GM12878 (cell line): Measurements from ENCODE around the gene ROPN1B. TPM values are rescaled to one million over a fixed set of nuclear protein-coding genes. Genes with fewer than 3 reads are reported as not detected.

Experiments used
- ATAC-seq: fragments of 200-7000 bp; cut with Tn5 transposase; 3 replicates; pipeline ENCODE4 v1.9.1; 2020; ENCODE audit warnings: mild to moderate bottlenecking, moderate library complexity
- BruUV-seq: library from RNA; stranded (reverse); fragments of 400-500 nt; replicated peaks from 2 replicates; lab custom pipeline; 2021; lab: Mats Ljungman, UMichigan
- CTCF ChIA-PET: fragments of 300-600 bp; sonication (Branson Sonifier 250); formaldehyde crosslinking; extraction: SDS; loops from one replicate; lab custom pipeline; 2021; ENCODE audit warnings: inconsistent platforms; lab: Yijun Ruan, JAX
- POLR2A ChIA-PET: fragments of 350-600 bp; formaldehyde crosslinking; extraction: SDS; loops from one replicate; lab custom pipeline; 2021; ENCODE audit warnings: inconsistent platforms; lab: Charles Lee
- RAD21 ChIA-PET: fragments of 300-600 bp; sonication (Branson Sonifier 250); formaldehyde crosslinking; loops from one replicate; lab custom pipeline; 2023; ENCODE audit warnings: antibody characterized with exemption; ENCODE audit not compliant: unreplicated experiment; lab: Charles Lee
- SMC1A ChIA-PET: fragments of 300-600 bp; sonication (Branson Sonifier 250); formaldehyde crosslinking; loops from one replicate; lab custom pipeline; 2023; ENCODE audit not compliant: unreplicated experiment, uncharacterized antibody; lab: Charles Lee
- DNase-seq: peaks from one replicate; pipeline ENCODE4 v3.0.0-alpha.2; 2011; ENCODE audit warnings: low read depth, low spot score
- FAIRE-seq: peaks from 3 replicates; lab custom pipeline; 2011; peaks lifted over from hg19 to GRCh38; lab: Jason Lieb, UNC
- H2AFZ ChIP-seq: 2 replicates; pipeline ENCODE4 v1.6.0; 2011; ENCODE audit warnings: low read depth, low read length, control low read depth; ENCODE audit not compliant: control insufficient read depth
- H3K27ac ChIP-seq: 2 replicates; pipeline ENCODE4 v1.5.1; 2011; ENCODE audit warnings: control low read depth; ENCODE audit not compliant: control insufficient read depth, insufficient read depth
- H3K27me3 ChIP-seq, 2 experiments: replicated peaks in 1 of 2; 2 replicates each; pipeline versions ENCODE4 v1.6.0 to v1.6.1; 2011; ENCODE audit warnings: low read length in 1 of 2; ENCODE audit not compliant: control insufficient read depth in 2 of 2, insufficient read depth in 2 of 2
- H3K36me3 ChIP-seq, 2 experiments: 2 replicates each; pipeline ENCODE4 v1.5.1; 2011; ENCODE audit warnings: low read length in 1 of 2; ENCODE audit not compliant: control insufficient read depth in 2 of 2, insufficient read depth in 2 of 2
- H3K4me1 ChIP-seq: 2 replicates; pipeline ENCODE4 v1.6.1; 2011; ENCODE audit warnings: mild to moderate bottlenecking, low read length, moderate library complexity, mixed read lengths; ENCODE audit not compliant: control insufficient read depth, insufficient read depth
- H3K4me2 ChIP-seq: 2 replicates; pipeline ENCODE4 v1.6.0; 2011; ENCODE audit warnings: control low read depth; ENCODE audit not compliant: control insufficient read depth, insufficient read depth
- H3K4me3 ChIP-seq: fragments of 200-600 bp; sonication (generic); 2 replicates; pipeline ENCODE4 v1.5.1; 2016
- H3K79me2 ChIP-seq: 2 replicates; pipeline ENCODE4 v1.6.0; 2011; ENCODE audit warnings: low read length; ENCODE audit not compliant: control insufficient read depth, insufficient read depth
- H3K9ac ChIP-seq: 2 replicates; pipeline ENCODE4 v1.8.0; 2011; ENCODE audit warnings: low read length, control low read depth, mixed read lengths; ENCODE audit not compliant: control insufficient read depth, insufficient read depth
- H3K9me3 ChIP-seq: replicated peaks from 3 replicates; pipeline ENCODE4 v1.5.1; 2011; ENCODE audit warnings: mild to moderate bottlenecking, low read length; ENCODE audit not compliant: control insufficient read depth, insufficient read depth
- H4K20me1 ChIP-seq: 2 replicates; pipeline ENCODE4 v1.6.0; 2011; ENCODE audit not compliant: control insufficient read depth, insufficient read depth
- BCL11A ChIP-seq: IDR thresholded peaks from 2 replicates; pipeline ENCODE4 v1.6.1; 2011; ENCODE audit warnings: low read depth, low read length
- CHD1 ChIP-seq: IDR thresholded peaks from 2 replicates; pipeline ENCODE4 v1.6.1; 2012; ENCODE audit warnings: low read depth, low read length, improper control_type of control experiment
- CHD4 ChIP-seq: fragments of 200-600 bp; sonication (generic); IDR thresholded peaks from 2 replicates; pipeline ENCODE4 v1.6.1; 2016; ENCODE audit warnings: mild to moderate bottlenecking
- FOXK2 ChIP-seq: fragments of 450-650 bp; IDR thresholded peaks from 2 replicates; pipeline ENCODE4 v1.6.1; 2017; ENCODE audit warnings: mild to moderate bottlenecking, moderate library complexity
- GABPA ChIP-seq: IDR thresholded peaks from 2 replicates; pipeline ENCODE4 v1.6.1; 2014; ENCODE audit warnings: antibody characterized with exemption, low read depth, mild to moderate bottlenecking, inconsistent platforms
- NFYA ChIP-seq: IDR thresholded peaks from 2 replicates; pipeline ENCODE4 v1.6.1; 2011; ENCODE audit warnings: low read depth, mild to moderate bottlenecking, low read length, improper control_type of control experiment, borderline replicate concordance
- NR2C2 ChIP-seq: IDR thresholded peaks from 2 replicates; pipeline ENCODE4 v1.6.1; 2011; ENCODE audit warnings: borderline replicate concordance, low read depth; ENCODE audit not compliant: control insufficient read depth, insufficient read length
- NRF1 ChIP-seq: conservative IDR thresholded peaks from 2 replicates; pipeline ENCODE4 v1.6.1; 2011; ENCODE audit warnings: mild to moderate bottlenecking, low read depth, low read length, improper control_type of control experiment
- POU2F2 ChIP-seq: IDR thresholded peaks from 3 replicates; pipeline ENCODE4 v1.6.1; 2011; ENCODE audit warnings: low read depth, mild to moderate bottlenecking, low read length, borderline replicate concordance
- RBBP5 ChIP-seq: fragments of 200-600 bp; sonication (generic); conservative IDR thresholded peaks from 2 replicates; pipeline ENCODE4 v1.6.1; 2016
- RUNX3 ChIP-seq: IDR thresholded peaks from 2 replicates; pipeline ENCODE4 v1.6.1; 2012; ENCODE audit warnings: low read length, inconsistent platforms
- SREBF2 ChIP-seq: IDR thresholded peaks from 2 replicates; pipeline ENCODE4 v1.6.1; 2012; ENCODE audit warnings: mild to moderate bottlenecking, low read length
- STAT3 ChIP-seq: IDR thresholded peaks from 2 replicates; pipeline ENCODE4 v1.6.1; 2011; ENCODE audit warnings: low read depth, low read length, improper control_type of control experiment
- SUZ12 ChIP-seq: fragments of 200-600 bp; sonication (generic); IDR thresholded peaks from one replicate; pipeline ENCODE4 v1.6.1; 2018; ENCODE audit warnings: antibody characterized with exemption, mild to moderate bottlenecking; ENCODE audit not compliant: unreplicated experiment
- TCF7 ChIP-seq: IDR thresholded peaks from 2 replicates; pipeline ENCODE4 v1.6.1; 2014; ENCODE audit warnings: antibody characterized with exemption, borderline replicate concordance
- WGBS: methylation state at CpG from one replicate; pipeline ENCODE4 v1.1.6; 2016; ENCODE audit warnings: low lambda C conversion rate; ENCODE audit not compliant: insufficient replicate concordance, insufficient coverage; ENCODE audit errors: missing lambda C conversion rate; 5-methylcytosine and 5-hydroxymethylcytosine counted together
- in situ Hi-C: fragments of 300-500 bp; cut with MboI; formaldehyde crosslinking; loops from 9 replicates; pipeline ENCODE4 v1.14.3; 2018; ENCODE audit warnings: mixed read lengths
- intact Hi-C: fragments of 100-400 bp; cut with micrococcal nuclease; formaldehyde crosslinking; loops from one replicate; pipeline ENCODE4 v1.14.2; 2022; ENCODE audit not compliant: unreplicated experiment
- polyA plus RNA-seq, 11 experiments: library from polyadenylated mRNA; depleted of rRNA in 4 of 11; unstranded in 6 of 11; stranded (reverse) in 5 of 11; fragments of >200 nt; fragmentation: Nextera tagmentation in 4 of 11; fragmentation: Illumina TruSeq in 1 of 11; extraction: Ambion mirVana in 4 of 11; extraction: Trizol in 1 of 11; gene quantifications; 1 replicate in 1 of 11; 2 replicates in 10 of 11; pipeline versions ENCODE4 v1.2.1 to v1.2.3, GENCODE V29; 2011 to 2016; ENCODE audit warnings: inconsistent platforms in 2 of 11, missing spikeins in 2 of 11, low read depth in 1 of 11
- total RNA-seq, 4 experiments: library from RNA; depleted of rRNA in 3 of 4; stranded (reverse); fragments of >200 nt in 3 of 4; fragmentation: Illumina TruSeq in 1 of 4; extraction: Trizol in 1 of 4; gene quantifications; 2 replicates each; pipeline versions ENCODE4 v1.2.1 to v1.2.3, GENCODE V29; 2013 to 2021
- TF ChIP-seq, protein P1 (sequence below): fragments of 450-650 bp; IDR thresholded peaks from 2 replicates; pipeline ENCODE4 v1.6.1; 2017; ENCODE audit warnings: mild to moderate bottlenecking
- TF ChIP-seq, protein P2 (sequence below): fragments of 450-650 bp; IDR thresholded peaks from 2 replicates; pipeline ENCODE4 v1.6.1; 2014; ENCODE audit warnings: mild to moderate bottlenecking
- TF ChIP-seq, protein P3 (sequence below): fragments of 450-650 bp; formaldehyde crosslinking; IDR thresholded peaks from 2 replicates; pipeline ENCODE4 v1.5.0; 2022; ENCODE audit warnings: mild to moderate bottlenecking, missing genetic modification characterization

Gene ROPN1B
- total and polyA plus RNA-seq, 10 of the 15 experiments (the other 5 are each of a cell fraction or from before 2014, with no cell fraction given), result not detected

DNA sequence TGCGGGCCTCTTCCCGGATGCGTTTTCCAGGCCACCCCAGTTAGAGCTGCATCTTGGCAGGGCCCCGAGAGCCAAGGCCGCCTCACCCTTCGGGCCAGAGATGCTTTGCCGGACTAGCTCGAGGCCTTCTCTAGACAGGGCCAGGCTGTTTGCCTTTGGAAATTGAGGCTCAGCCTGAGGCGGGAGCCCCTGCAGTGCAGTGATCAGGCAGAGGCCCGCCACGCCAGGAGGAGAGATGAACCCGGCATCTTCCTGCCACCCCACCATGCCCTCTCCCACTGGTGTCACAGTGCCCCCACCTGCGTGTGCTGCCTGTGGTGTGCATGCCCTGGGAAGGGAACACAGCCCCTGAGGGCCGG, 8.9 kb upstream of the ROPN1B start (continued):
- no peak for TF ChIP-seq CHD1
- TF ChIP-seq, protein P1, sequence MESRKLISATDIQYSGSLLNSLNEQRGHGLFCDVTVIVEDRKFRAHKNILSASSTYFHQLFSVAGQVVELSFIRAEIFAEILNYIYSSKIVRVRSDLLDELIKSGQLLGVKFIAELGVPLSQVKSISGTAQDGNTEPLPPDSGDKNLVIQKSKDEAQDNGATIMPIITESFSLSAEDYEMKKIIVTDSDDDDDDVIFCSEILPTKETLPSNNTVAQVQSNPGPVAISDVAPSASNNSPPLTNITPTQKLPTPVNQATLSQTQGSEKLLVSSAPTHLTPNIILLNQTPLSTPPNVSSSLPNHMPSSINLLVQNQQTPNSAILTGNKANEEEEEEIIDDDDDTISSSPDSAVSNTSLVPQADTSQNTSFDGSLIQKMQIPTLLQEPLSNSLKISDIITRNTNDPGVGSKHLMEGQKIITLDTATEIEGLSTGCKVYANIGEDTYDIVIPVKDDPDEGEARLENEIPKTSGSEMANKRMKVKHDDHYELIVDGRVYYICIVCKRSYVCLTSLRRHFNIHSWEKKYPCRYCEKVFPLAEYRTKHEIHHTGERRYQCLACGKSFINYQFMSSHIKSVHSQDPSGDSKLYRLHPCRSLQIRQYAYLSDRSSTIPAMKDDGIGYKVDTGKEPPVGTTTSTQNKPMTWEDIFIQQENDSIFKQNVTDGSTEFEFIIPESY, result no peak
- TF ChIP-seq, protein P2, sequence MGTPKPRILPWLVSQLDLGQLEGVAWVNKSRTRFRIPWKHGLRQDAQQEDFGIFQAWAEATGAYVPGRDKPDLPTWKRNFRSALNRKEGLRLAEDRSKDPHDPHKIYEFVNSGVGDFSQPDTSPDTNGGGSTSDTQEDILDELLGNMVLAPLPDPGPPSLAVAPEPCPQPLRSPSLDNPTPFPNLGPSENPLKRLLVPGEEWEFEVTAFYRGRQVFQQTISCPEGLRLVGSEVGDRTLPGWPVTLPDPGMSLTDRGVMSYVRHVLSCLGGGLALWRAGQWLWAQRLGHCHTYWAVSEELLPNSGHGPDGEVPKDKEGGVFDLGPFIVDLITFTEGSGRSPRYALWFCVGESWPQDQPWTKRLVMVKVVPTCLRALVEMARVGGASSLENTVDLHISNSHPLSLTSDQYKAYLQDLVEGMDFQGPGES, result no peak

DNA sequence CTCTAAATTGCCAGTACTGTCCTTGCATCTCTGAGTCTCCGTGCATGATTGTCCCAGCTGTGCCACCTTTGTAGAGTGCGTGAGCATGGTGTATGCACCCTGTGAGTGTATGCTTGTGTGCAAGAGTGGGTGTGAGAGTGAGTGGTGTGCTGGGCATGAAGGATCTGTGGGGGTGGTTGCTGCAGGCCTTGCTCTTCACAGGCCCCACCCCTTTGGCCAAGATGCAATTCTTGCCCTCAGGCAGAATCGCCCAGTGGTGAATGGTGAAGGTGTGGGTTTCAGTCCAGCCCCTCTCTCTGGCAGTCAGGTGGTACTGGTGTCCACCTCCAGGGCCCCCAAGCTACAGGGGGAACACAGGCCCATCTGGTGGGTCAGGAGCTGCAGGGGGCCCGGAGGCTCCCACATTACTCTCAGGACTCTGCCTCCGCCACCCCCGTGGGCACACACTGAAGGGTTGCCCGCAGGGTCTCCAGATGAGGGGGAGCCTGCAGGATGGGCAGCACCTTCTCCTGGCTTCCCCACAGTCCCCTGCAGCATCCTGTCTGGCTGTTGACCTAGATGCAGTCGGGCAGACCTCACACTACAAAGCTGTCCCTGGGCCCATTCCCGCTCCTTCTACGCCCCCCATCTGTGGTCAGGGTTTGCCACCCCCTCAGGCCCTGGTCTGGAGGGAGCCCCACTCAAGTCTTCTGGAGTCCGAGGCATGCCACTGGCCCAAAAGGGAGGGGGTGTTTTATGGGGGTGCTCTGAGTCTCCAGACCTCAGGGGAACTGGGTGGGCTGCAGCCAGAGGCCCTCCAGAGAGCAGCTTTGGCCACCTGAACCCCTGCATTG, 8.3 kb upstream of the ROPN1B start:
- Histone ChIP-seq H3K4me1 (no peaks in the 10 kb centered on the region), H3K27me3 (no peaks in the 10 kb centered on the region), H4K20me1 (no peaks in the 10 kb centered on the region), H3K36me3 (no peaks in the 10 kb centered on the region), H2AFZ (no peak overlapping the region), H3K27ac (no peak overlapping the region), H3K79me2 (no peaks in the 10 kb centered on the region), H3K4me3 (no peak overlapping the region), H3K4me2 (no peak overlapping the region), H3K9ac (no peak overlapping the region), H3K9me3 (no peaks in the 10 kb centered on the region; the same call in 2 of the 3 replicates)
- ChIA-PET POLR2A (no interaction called here), RAD21 (no interaction called here), SMC1A (no interaction called here), CTCF (no interaction called here)
- intact Hi-C loops (no loop called here), in situ Hi-C loops (no loop called here)
- no peak for DNase-seq
- 53% methylated on average over 10 of the region's 11 CpGs for WGBS
- no peak for FAIRE-seq
- no TSS peak for BruUV-seq
- ATAC-seq, result no peak
- TF ChIP-seq NR2C2, result no peak
- TF ChIP-seq, protein P3, sequence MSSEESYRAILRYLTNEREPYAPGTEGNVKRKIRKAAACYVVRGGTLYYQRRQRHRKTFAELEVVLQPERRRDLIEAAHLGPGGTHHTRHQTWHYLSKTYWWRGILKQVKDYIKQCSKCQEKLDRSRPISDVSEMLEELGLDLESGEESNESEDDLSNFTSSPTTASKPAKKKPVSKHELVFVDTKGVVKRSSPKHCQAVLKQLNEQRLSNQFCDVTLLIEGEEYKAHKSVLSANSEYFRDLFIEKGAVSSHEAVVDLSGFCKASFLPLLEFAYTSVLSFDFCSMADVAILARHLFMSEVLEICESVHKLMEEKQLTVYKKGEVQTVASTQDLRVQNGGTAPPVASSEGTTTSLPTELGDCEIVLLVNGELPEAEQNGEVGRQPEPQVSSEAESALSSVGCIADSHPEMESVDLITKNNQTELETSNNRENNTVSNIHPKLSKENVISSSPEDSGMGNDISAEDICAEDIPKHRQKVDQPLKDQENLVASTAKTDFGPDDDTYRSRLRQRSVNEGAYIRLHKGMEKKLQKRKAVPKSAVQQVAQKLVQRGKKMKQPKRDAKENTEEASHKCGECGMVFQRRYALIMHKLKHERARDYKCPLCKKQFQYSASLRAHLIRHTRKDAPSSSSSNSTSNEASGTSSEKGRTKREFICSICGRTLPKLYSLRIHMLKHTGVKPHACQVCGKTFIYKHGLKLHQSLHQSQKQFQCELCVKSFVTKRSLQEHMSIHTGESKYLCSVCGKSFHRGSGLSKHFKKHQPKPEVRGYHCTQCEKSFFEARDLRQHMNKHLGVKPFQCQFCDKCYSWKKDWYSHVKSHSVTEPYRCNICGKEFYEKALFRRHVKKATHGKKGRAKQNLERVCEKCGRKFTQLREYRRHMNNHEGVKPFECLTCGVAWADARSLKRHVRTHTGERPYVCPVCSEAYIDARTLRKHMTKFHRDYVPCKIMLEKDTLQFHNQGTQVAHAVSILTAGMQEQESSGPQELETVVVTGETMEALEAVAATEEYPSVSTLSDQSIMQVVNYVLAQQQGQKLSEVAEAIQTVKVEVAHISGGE, result no peak
- TF ChIP-seq SREBF2, result no peak
- no peak for TF ChIP-seq CHD4
- no peak for TF ChIP-seq STAT3
- TF ChIP-seq RBBP5, result no peak
- no peak for TF ChIP-seq TCF7
- TF ChIP-seq POU2F2, result no peak
- no peak for TF ChIP-seq SUZ12
- TF ChIP-seq RUNX3, result no peak
- TF ChIP-seq GABPA, result no peak
- TF ChIP-seq FOXK2, result no peak
- no peak for TF ChIP-seq NFYA
- no peak for TF ChIP-seq BCL11A
- no peak for TF ChIP-seq NRF1
